ENCODE measurements around the gene RFFL.

Gene RFFL

GRCh38 chr17:34958438-34958837 is 105.1 kb downstream of the RFFL start:
- no peak for DNase-seq
